Nephron (organoid): ENCODE results near the gene CBR1.

Experiments used
- H3K27ac Mint-ChIP-seq, 3 experiments: 2 replicates each; pipeline ENCODE4 v1.8.0; 2020; ENCODE audit warnings: mixed read lengths in 3 of 3, mild to moderate bottlenecking in 2 of 3, moderate library complexity in 1 of 3
- H3K27me3 Mint-ChIP-seq: 2 replicates; pipeline ENCODE4 v1.8.0; 2021; ENCODE audit warnings: low read depth, mild to moderate bottlenecking, moderate library complexity, mixed read lengths
- H3K36me3 Mint-ChIP-seq: 2 replicates; pipeline ENCODE4 v1.8.0; 2020; ENCODE audit warnings: low read depth, mixed read lengths
- H3K4me1 Mint-ChIP-seq: 2 replicates; pipeline ENCODE4 v1.8.0; 2020; ENCODE audit warnings: mixed read lengths
- H3K4me3 Mint-ChIP-seq, 3 experiments: 2 replicates each; pipeline ENCODE4 v1.8.0; 2020; ENCODE audit warnings: mild to moderate bottlenecking in 3 of 3, mixed read lengths in 3 of 3, moderate library complexity in 2 of 3
- H3K9me3 Mint-ChIP-seq: 2 replicates; pipeline ENCODE4 v1.8.0; 2020; ENCODE audit warnings: mixed read lengths
- TF ChIP-seq, protein P1 (sequence below), 3 experiments: fragments of 200-600 bp; sonication (generic); IDR thresholded peaks; one replicate each; pipeline ENCODE4 v1.5.0; 2021; ENCODE audit warnings: antibody characterized with exemption in 3 of 3; ENCODE audit not compliant: unreplicated experiment in 3 of 3

Gene CBR1

DNA sequence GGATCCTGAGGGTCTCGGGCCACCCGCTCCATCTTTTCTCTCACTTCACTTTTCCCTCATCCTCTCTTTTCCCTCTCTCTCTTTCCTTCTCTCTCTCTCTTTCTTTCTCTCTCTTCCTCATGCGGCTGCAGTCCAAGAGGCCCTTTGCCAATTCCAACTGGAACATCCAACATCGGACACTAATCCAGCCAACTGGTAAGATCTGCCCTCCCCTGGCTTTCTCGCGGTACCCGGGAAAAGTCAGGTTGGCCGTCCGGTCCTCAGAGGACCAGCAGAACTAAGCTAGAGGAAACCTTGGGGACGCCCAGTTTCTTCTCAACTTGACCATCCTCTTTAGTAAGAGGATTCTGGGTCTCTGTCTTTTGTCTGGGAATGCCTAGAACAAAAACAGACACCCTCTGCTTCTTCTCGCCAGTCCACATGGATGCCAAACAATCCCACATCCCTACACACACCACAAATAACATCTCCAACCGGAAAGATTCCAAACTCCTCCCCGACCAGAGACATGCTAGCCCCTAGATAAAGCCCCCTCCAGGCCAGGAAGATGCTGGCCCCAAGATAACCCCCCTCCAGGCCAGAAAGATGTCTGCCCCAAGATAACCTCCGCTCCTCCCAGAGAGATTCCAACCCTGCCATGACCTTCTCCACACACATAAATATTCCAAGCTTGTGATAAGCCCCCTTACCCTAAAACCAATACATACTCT is 6.3 kb upstream of the CBR1 start:
- Mint-ChIP-seq H3K4me1 (peaks cover 9% of the 10 kb centered on the region), H3K27me3 (peaks cover 6% of the 10 kb centered on the region), H3K27ac (no peak overlapping the region), H3K36me3 (no peaks in the 10 kb centered on the region), H3K9me3 (no peaks in the 10 kb centered on the region), H3K4me3 (peak overlapping the region; percentile 22 to 81 (median 27))
- TF ChIP-seq, protein P1, sequence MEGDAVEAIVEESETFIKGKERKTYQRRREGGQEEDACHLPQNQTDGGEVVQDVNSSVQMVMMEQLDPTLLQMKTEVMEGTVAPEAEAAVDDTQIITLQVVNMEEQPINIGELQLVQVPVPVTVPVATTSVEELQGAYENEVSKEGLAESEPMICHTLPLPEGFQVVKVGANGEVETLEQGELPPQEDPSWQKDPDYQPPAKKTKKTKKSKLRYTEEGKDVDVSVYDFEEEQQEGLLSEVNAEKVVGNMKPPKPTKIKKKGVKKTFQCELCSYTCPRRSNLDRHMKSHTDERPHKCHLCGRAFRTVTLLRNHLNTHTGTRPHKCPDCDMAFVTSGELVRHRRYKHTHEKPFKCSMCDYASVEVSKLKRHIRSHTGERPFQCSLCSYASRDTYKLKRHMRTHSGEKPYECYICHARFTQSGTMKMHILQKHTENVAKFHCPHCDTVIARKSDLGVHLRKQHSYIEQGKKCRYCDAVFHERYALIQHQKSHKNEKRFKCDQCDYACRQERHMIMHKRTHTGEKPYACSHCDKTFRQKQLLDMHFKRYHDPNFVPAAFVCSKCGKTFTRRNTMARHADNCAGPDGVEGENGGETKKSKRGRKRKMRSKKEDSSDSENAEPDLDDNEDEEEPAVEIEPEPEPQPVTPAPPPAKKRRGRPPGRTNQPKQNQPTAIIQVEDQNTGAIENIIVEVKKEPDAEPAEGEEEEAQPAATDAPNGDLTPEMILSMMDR (IDR thresholded peaks at IDR 0.05; ENCODE audit: unreplicated experiment in 3 of 3): no peak

DNA sequence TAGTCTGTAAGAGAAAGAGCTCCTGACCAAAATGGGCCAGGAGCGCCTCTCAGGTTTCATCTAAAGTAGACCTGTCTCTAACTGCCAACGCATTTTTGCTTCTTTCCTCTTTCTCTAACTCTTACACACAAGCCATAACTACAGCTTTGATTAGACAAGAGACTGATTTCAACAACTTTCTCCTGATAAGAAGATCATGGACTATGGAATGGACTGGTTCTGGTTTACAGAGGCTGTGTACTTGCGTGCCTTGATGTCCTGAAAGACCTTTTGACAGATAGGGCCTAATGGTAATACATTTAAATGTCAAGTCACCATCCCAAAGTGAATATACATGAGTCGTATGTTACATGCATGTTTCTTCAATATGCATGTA is 5.8 kb upstream of the CBR1 start:
- Mint-ChIP-seq H3K4me3 (peak overlapping the region; percentile 22 to 61 (median 27)), H3K27me3 (peaks cover 6% of the 10 kb centered on the region), H3K9me3 (peaks cover 4% of the 10 kb centered on the region), H3K27ac (no peak overlapping the region), H3K4me1 (peaks cover 6% of the 10 kb centered on the region), H3K36me3 (peaks cover 4% of the 10 kb centered on the region)
- TF ChIP-seq, protein P1 (IDR thresholded peaks at IDR 0.05; ENCODE audit: unreplicated experiment in 3 of 3): no peak

DNA sequence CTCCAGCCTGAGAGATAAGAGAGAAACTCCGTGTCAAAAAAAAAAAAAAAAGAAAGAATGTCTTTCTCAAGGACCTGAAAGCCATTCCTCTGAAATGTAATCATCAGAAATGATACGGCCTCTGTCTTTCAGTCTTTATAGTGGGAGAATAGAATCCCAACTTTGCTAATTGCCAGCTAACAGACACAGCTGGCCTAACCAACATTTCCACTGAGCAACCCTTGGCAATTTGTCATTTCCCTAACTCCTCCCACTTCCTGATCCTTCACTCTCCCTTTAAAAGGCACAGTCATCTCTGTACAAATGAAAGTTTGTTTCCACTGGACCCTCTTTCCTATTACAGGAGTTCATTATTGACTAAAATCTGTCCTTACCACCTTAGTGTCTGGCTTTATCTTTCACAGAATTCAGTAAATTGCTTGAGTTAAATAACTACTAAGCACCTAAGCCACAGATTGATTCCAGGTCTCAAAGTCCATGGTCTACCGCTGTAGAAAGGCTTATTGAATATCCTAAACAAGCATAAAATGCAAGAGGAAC is 4.3 kb upstream of the CBR1 start:
- Mint-ChIP-seq H3K4me3 (peak overlapping the region in 1 of 3 experiments; percentile 22), H3K27ac (peak overlapping the region in 2 of 3 experiments; percentile 7 to 84), H3K36me3 (peaks cover 6% of the 10 kb centered on the region), H3K9me3 (peaks cover 11% of the 10 kb centered on the region), H3K4me1 (no peaks in the 10 kb centered on the region), H3K27me3 (peaks cover 6% of the 10 kb centered on the region)
- TF ChIP-seq, protein P1 (IDR thresholded peaks at IDR 0.05; ENCODE audit: unreplicated experiment in 3 of 3): no peak

DNA sequence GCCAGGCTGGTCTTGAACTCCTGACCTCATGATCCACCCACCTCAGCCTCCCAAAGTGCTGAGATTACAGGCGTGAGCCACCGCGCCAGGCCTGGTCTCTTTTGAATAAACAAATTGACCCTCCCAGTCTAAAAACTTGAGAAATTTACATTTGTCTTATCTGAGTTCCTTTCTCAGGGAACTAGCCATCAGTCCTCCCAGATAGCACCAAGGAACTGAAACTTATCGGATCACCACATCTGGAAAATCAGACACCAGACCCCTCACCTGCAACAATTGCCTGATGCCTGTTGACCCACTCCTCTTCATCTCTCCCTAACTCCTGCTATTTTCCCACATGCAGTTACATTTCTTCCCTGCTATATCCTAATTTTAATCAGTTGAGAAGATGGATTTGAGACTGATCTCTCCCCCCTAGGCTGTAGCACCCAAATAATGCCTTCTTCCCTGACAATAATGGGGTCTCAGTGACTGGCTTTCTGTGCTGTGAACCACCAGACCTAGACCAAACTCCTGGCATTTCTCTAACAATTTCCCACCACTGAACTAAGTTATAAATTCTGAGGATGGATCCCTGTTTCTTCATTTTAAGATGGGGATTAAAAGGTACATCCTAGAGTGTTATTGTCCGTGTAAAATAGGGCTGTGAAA is 951 bp upstream of the CBR1 start:
- Mint-ChIP-seq H3K27me3 (no peaks in the 10 kb centered on the region), H3K9me3 (peaks cover 14% of the 10 kb centered on the region), H3K4me1 (peaks cover 4% of the 10 kb centered on the region), H3K4me3 (no peak overlapping the region), H3K36me3 (peaks cover 19% of the 10 kb centered on the region), H3K27ac (no peak overlapping the region)
- TF ChIP-seq, protein P1 (IDR thresholded peaks at IDR 0.05; ENCODE audit: unreplicated experiment in 3 of 3): no peak

DNA sequence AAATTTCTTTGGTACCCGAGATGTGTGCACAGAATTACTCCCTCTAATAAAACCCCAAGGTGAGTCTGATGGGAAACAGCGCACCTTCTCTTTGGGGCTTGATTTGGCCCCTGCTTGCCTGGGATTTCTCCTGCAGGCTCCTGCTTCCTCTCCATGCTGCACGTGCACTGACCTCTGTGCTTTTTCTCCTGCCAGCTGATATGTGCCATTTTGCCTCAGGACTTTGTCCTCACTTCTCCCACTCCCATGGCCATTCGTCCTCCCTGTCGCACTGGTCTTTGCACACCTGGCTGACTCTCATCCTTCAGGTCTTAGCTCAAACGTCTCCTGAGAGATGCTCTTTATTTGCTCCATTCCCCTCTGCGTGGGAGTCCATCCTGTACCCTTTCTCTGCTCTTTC is 1.2 kb downstream of the CBR1 start:
- Mint-ChIP-seq H3K27ac (no peak overlapping the region), H3K4me1 (peaks cover 4% of the 10 kb centered on the region), H3K36me3 (peaks cover 19% of the 10 kb centered on the region), H3K4me3 (peak overlapping the region; percentile 81 to 84 (median 83)), H3K9me3 (peaks cover 14% of the 10 kb centered on the region), H3K27me3 (peaks cover 4% of the 10 kb centered on the region)
- TF ChIP-seq, protein P1 (IDR thresholded peaks at IDR 0.05; ENCODE audit: unreplicated experiment in 3 of 3): no peak
